ENCODE data around the gene TBC1D17. TPM values are rescaled to one million over a fixed set of nuclear protein-coding genes. Genes with fewer than 3 reads are reported as not detected.

The TBC1D17 gene
- total and polyA plus RNA-seq, 2 of the 13 experiments (the other 11 are each of a cell fraction or from before 2014, with no cell fraction given), result 9.7 to 16.9 TPM

- TF ChIP-seq HIVEP1 (CRISPR knock-in tag; IDR thresholded peaks at IDR 0.05), result no peak
- TF ChIP-seq CEBPG (CRISPR knock-in tag; IDR thresholded peaks at IDR 0.05), result no peak
- TF ChIP-seq BCL3 (CRISPR knock-in tag; IDR thresholded peaks at IDR 0.05), result no peak
- TF ChIP-seq ARHGAP35 (CRISPR knock-in tag; IDR thresholded peaks at IDR 0.05; ENCODE audit: borderline replicate concordance), result no peak
- TF ChIP-seq ZNF160 (CRISPR knock-in tag; IDR thresholded peaks at IDR 0.05), result no peak
- no peak for TF ChIP-seq ZFP36L2 (CRISPR knock-in tag; IDR thresholded peaks at IDR 0.05)
- TF ChIP-seq ZNF777 (CRISPR knock-in tag; IDR thresholded peaks at IDR 0.05), result no peak
- TF ChIP-seq THAP7 (CRISPR knock-in tag; IDR thresholded peaks at IDR 0.05), result no peak
- TF ChIP-seq SPEN (CRISPR knock-in tag; IDR thresholded peaks at IDR 0.05; ENCODE audit: low read depth), result no peak
- no peak for TF ChIP-seq ZNF780A (CRISPR knock-in tag; IDR thresholded peaks at IDR 0.05)
- no peak for TF ChIP-seq KDM1A (CRISPR knock-in tag; IDR thresholded peaks at IDR 0.05)
- no peak for TF ChIP-seq ZNF556 (CRISPR knock-in tag; IDR thresholded peaks at IDR 0.05; ENCODE audit: borderline replicate concordance)
- no peak for TF ChIP-seq BCL6 (CRISPR knock-in tag; IDR thresholded peaks at IDR 0.05)
- TF ChIP-seq ADNP (CRISPR knock-in tag; IDR thresholded peaks at IDR 0.05), result 0 out of 2 replicates have a peak, but pooled peaks have one; percentile 42
- 0 out of 2 replicates have a peak, but pooled peaks have one; percentile 44 for TF ChIP-seq ZNF740 (CRISPR knock-in tag; IDR thresholded peaks at IDR 0.05)
- TF ChIP-seq ZNF468 (CRISPR knock-in tag; IDR thresholded peaks at IDR 0.05), result no peak
- peak; percentile 86 for TF ChIP-seq ZBTB33 (CRISPR knock-in tag; IDR thresholded peaks at IDR 0.05)
- no peak for TF ChIP-seq ZNF484 (CRISPR knock-in tag; IDR thresholded peaks at IDR 0.05; ENCODE audit: borderline replicate concordance, low read depth)
- no peak for TF ChIP-seq WIZ (CRISPR knock-in tag; IDR thresholded peaks at IDR 0.05)
- no peak for TF ChIP-seq SNAPC4 (CRISPR knock-in tag; IDR thresholded peaks at IDR 0.05)
- no peak for TF ChIP-seq JARID2 (CRISPR knock-in tag; IDR thresholded peaks at IDR 0.05; ENCODE audit: insufficient replicate concordance)
These were observed 14.9 kb upstream of the TBC1D17 start (continued) for GRCh38 chr19:49862391-49863253.
